ENCODE results near the gene OR4D11. TPM values are rescaled to one million over a fixed set of nuclear protein-coding genes. Genes with fewer than 3 reads are reported as not detected.

Gene OR4D11
- total RNA-seq (not detected), polyA plus RNA-seq (not detected)
- long read RNA-seq, donor 1: 0 reads
- long read RNA-seq, donor 2: 0 reads
- long read RNA-seq, donor 3: 0 reads

GRCh38 chr11:59503276-59503675 is at the start of gene OR4D11:
Gene OR4D11 (plus strand): TSS chr11:59503576. CDS start chr11:59503576, 0 bp downstream.
- intact Hi-C loops (cut with DNase I): no loop called here
- Histone ChIP-seq H3K4me1 (no peaks in the 10 kb centered on the region), H3K27ac (no peak within 1 kb of the TSS), H3K36me3 (no peaks in the 10 kb centered on the region), H3K9me3 (no peaks in the 10 kb centered on the region), H3K27me3 (no peaks in the 10 kb centered on the region), H3K4me3 (no peak within 1 kb of the TSS)
- TF ChIP-seq POLR2A (IDR thresholded peaks at IDR 0.05) (no peak), CTCF (IDR thresholded peaks at IDR 0.05) (no peak)
- no peak for DNase-seq
- ATAC-seq: no peak

- H3K27me3 ChIP-seq: no peaks in the 10 kb centered on the region
- TF ChIP-seq POLR2A (IDR thresholded peaks at IDR 0.05) (no peak), CTCF (IDR thresholded peaks at IDR 0.05) (no peak)
- H3K9me3 ChIP-seq: no peaks in the 10 kb centered on the region
- H3K36me3 ChIP-seq: no peaks in the 10 kb centered on the region
- H3K4me1 ChIP-seq: no peaks in the 10 kb centered on the region
- ATAC-seq: no peak
- intact Hi-C loops (cut with DNase I): no loop called here
- no peak within 1 kb of the TSS for H3K27ac ChIP-seq
- 78 to 89% (median 83%) methylated on average over 2 of the region's 2 CpGs for WGBS, 4 donors
- DNase-seq: no peak
- no peak within 1 kb of the TSS for H3K4me3 ChIP-seq
Measured at GRCh38 chr11:59456661-59457060, 46.7 kb upstream of the OR4D11 start, which contains the start of gene OR4D6. Gene OR4D6 (plus strand): TSS chr11:59456961. CDS start chr11:59456961, 0 bp downstream.

- no peak overlapping the region for H3K27ac ChIP-seq
- H3K36me3 ChIP-seq: no peaks in the 10 kb centered on the region
- no peaks in the 10 kb centered on the region for H3K27me3 ChIP-seq
- DNase-seq: no peak
- intact Hi-C loops (cut with DNase I): no loop called here
- H3K4me1 ChIP-seq: no peaks in the 10 kb centered on the region
- H3K9me3 ChIP-seq: no peaks in the 10 kb centered on the region
- H3K4me3 ChIP-seq: no peak overlapping the region
- ATAC-seq: no peak
- no peak for TF ChIP-seq POLR2A (IDR thresholded peaks at IDR 0.05)
- WGBS, 4 donors: 64 to 81% (median 78%) methylated on average over 3 of the region's 3 CpGs
Measured at GRCh38 chr11:59459916-59460315, 43.5 kb upstream of the OR4D11 start.

- TF ChIP-seq CTCF (IDR thresholded peaks at IDR 0.05) (no peak), POLR2A (IDR thresholded peaks at IDR 0.05) (no peak)
- H3K27me3 ChIP-seq: no peaks in the 10 kb centered on the region
- 32 to 34% (median 33%) methylated on average over 5 of the region's 5 CpGs for WGBS, 4 donors
- peak in 3 of 4 donors; percentile 57 to 67 (median 66) for ATAC-seq
- DNase-seq: peak in 1 of 5 donors; percentile 25
- no peaks in the 10 kb centered on the region for H3K36me3 ChIP-seq
- no peak overlapping the region for H3K4me3 ChIP-seq
- no peaks in the 10 kb centered on the region for H3K9me3 ChIP-seq
- no peaks in the 10 kb centered on the region for H3K4me1 ChIP-seq
- intact Hi-C loops (cut with DNase I): no loop called here
- no peak overlapping the region for H3K27ac ChIP-seq
Measured at GRCh38 chr11:59463190-59463641, 40.2 kb upstream of the OR4D11 start.

GRCh38 chr11:59473015-59473414 is 30.4 kb upstream of the OR4D11 start, which contains the start of gene OR4D10:
Gene OR4D10 (plus strand): TSS chr11:59473315. CDS start chr11:59477430, 4,115 bp downstream.
- no peak for ATAC-seq
- Histone ChIP-seq H3K4me1 (no peaks in the 10 kb centered on the region), H3K4me3 (no peak within 1 kb of the TSS), H3K9me3 (no peaks in the 10 kb centered on the region), H3K36me3 (no peaks in the 10 kb centered on the region), H3K27me3 (no peaks in the 10 kb centered on the region), H3K27ac (no peak within 1 kb of the TSS)
- intact Hi-C loops (cut with DNase I): no loop called here
- TF ChIP-seq POLR2A (IDR thresholded peaks at IDR 0.05): no peak
- no peak for TF ChIP-seq CTCF (IDR thresholded peaks at IDR 0.05)
- DNase-seq: no peak
